ENCODE data around the gene CAMK1D.

GRCh38 chr10:12597788-12598765 lies 248.7 kb downstream of the CAMK1D start:
- no peak for TF ChIP-seq CTCF (conservative IDR thresholded peaks at IDR 0.05)
- no peak for TF ChIP-seq EZH2 (IDR thresholded peaks at IDR 0.05; ENCODE audit: low read depth)

All from PC-9 (cell line).